Measurements from ENCODE around the gene NLRP11. TPM values are rescaled to one million over a fixed set of nuclear protein-coding genes. Genes with fewer than 3 reads are reported as not detected.

Gene NLRP11
- total RNA-seq, 1 experiment from 2014 or later: not detected

GRCh38 chr19:55778331-55778730 lies 53.5 kb downstream of the NLRP11 start:
- no peak for ATAC-seq
- H3K4me3 Mint-ChIP-seq: no peak overlapping the region
- TF ChIP-seq, protein P1, sequence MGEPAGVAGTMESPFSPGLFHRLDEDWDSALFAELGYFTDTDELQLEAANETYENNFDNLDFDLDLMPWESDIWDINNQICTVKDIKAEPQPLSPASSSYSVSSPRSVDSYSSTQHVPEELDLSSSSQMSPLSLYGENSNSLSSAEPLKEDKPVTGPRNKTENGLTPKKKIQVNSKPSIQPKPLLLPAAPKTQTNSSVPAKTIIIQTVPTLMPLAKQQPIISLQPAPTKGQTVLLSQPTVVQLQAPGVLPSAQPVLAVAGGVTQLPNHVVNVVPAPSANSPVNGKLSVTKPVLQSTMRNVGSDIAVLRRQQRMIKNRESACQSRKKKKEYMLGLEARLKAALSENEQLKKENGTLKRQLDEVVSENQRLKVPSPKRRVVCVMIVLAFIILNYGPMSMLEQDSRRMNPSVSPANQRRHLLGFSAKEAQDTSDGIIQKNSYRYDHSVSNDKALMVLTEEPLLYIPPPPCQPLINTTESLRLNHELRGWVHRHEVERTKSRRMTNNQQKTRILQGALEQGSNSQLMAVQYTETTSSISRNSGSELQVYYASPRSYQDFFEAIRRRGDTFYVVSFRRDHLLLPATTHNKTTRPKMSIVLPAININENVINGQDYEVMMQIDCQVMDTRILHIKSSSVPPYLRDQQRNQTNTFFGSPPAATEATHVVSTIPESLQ (CRISPR knock-in tag; IDR thresholded peaks at IDR 0.05): no peak
- TF ChIP-seq ESRRA (CRISPR knock-in tag; IDR thresholded peaks at IDR 0.05; ENCODE audit: borderline replicate concordance) (no peak), CREB1 (CRISPR knock-in tag; IDR thresholded peaks at IDR 0.05) (no peak), SMAD3 (CRISPR knock-in tag; IDR thresholded peaks at IDR 0.05; ENCODE audit: borderline replicate concordance) (no peak), EMX1 (CRISPR knock-in tag; IDR thresholded peaks at IDR 0.05) (no peak), FOXP1 (CRISPR knock-in tag; IDR thresholded peaks at IDR 0.05; ENCODE audit: borderline replicate concordance) (no peak), NFYB (CRISPR knock-in tag; conservative IDR thresholded peaks at IDR 0.05; ENCODE audit: low read depth) (no peak), AR (CRISPR knock-in tag; IDR thresholded peaks at IDR 0.05) (no peak), JUN (CRISPR knock-in tag; IDR thresholded peaks at IDR 0.05) (no peak), ZNF671 (CRISPR knock-in tag; IDR thresholded peaks at IDR 0.05) (no peak), GRHL2 (CRISPR knock-in tag; IDR thresholded peaks at IDR 0.05; ENCODE audit: insufficient replicate concordance, severe bottlenecking) (no peak), SOX15 (CRISPR knock-in tag; IDR thresholded peaks at IDR 0.05) (no peak), ZNF121 (CRISPR knock-in tag; IDR thresholded peaks at IDR 0.05) (no peak)
- TF ChIP-seq, protein P2, sequence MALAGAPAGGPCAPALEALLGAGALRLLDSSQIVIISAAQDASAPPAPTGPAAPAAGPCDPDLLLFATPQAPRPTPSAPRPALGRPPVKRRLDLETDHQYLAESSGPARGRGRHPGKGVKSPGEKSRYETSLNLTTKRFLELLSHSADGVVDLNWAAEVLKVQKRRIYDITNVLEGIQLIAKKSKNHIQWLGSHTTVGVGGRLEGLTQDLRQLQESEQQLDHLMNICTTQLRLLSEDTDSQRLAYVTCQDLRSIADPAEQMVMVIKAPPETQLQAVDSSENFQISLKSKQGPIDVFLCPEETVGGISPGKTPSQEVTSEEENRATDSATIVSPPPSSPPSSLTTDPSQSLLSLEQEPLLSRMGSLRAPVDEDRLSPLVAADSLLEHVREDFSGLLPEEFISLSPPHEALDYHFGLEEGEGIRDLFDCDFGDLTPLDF (CRISPR knock-in tag; IDR thresholded peaks at IDR 0.05): no peak
- TF ChIP-seq, protein P3, sequence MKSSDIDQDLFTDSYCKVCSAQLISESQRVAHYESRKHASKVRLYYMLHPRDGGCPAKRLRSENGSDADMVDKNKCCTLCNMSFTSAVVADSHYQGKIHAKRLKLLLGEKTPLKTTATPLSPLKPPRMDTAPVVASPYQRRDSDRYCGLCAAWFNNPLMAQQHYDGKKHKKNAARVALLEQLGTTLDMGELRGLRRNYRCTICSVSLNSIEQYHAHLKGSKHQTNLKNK (CRISPR knock-in tag; IDR thresholded peaks at IDR 0.05): no peak
- TF ChIP-seq, protein P4, sequence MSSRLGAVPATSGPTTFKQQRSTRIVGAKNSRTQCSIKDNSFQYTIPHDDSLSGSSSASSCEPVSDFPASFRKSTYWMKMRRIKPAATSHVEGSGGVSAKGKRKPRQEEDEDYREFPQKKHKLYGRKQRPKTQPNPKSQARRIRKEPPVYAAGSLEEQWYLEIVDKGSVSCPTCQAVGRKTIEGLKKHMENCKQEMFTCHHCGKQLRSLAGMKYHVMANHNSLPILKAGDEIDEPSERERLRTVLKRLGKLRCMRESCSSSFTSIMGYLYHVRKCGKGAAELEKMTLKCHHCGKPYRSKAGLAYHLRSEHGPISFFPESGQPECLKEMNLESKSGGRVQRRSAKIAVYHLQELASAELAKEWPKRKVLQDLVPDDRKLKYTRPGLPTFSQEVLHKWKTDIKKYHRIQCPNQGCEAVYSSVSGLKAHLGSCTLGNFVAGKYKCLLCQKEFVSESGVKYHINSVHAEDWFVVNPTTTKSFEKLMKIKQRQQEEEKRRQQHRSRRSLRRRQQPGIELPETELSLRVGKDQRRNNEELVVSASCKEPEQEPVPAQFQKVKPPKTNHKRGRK (CRISPR knock-in tag; IDR thresholded peaks at IDR 0.05; ENCODE audit: borderline replicate concordance): no peak
- TF ChIP-seq, protein P5, sequence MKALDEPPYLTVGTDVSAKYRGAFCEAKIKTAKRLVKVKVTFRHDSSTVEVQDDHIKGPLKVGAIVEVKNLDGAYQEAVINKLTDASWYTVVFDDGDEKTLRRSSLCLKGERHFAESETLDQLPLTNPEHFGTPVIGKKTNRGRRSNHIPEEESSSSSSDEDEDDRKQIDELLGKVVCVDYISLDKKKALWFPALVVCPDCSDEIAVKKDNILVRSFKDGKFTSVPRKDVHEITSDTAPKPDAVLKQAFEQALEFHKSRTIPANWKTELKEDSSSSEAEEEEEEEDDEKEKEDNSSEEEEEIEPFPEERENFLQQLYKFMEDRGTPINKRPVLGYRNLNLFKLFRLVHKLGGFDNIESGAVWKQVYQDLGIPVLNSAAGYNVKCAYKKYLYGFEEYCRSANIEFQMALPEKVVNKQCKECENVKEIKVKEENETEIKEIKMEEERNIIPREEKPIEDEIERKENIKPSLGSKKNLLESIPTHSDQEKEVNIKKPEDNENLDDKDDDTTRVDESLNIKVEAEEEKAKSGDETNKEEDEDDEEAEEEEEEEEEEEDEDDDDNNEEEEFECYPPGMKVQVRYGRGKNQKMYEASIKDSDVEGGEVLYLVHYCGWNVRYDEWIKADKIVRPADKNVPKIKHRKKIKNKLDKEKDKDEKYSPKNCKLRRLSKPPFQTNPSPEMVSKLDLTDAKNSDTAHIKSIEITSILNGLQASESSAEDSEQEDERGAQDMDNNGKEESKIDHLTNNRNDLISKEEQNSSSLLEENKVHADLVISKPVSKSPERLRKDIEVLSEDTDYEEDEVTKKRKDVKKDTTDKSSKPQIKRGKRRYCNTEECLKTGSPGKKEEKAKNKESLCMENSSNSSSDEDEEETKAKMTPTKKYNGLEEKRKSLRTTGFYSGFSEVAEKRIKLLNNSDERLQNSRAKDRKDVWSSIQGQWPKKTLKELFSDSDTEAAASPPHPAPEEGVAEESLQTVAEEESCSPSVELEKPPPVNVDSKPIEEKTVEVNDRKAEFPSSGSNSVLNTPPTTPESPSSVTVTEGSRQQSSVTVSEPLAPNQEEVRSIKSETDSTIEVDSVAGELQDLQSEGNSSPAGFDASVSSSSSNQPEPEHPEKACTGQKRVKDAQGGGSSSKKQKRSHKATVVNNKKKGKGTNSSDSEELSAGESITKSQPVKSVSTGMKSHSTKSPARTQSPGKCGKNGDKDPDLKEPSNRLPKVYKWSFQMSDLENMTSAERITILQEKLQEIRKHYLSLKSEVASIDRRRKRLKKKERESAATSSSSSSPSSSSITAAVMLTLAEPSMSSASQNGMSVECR (CRISPR knock-in tag; IDR thresholded peaks at IDR 0.05; ENCODE audit: borderline replicate concordance): no peak
- peaks cover 36% of the 10 kb centered on the region for H3K27me3 Mint-ChIP-seq (ENCODE audit: low read depth)
- H3K4me1 Mint-ChIP-seq: no peaks in the 10 kb centered on the region
- peaks cover 79% of the 10 kb centered on the region for H3K9me3 Mint-ChIP-seq
- DNase-seq (ENCODE audit: low spot score): no peak
- H3K36me3 Mint-ChIP-seq: peaks cover 70% of the 10 kb centered on the region
- no peak overlapping the region for H3K27ac Mint-ChIP-seq
- ChIA-PET POLR2A (no interaction called here), CTCF (interaction anchor here (1.1 kb wide), 1 partner anchor 288 kb away, joined by 3 read pairs; no protein-coding TSS in a partner anchor)

All from WTC11 (cell line).